ENCODE measurements around the gene TNFSF13B.

GRCh38 chr13:108257248-108257647 lies 12.3 kb upstream of the TNFSF13B start:
- TF ChIP-seq CTCF (IDR thresholded peaks at IDR 0.05), result no peak
- TF ChIP-seq POLR2A (IDR thresholded peaks at IDR 0.05), result no peak

All from body of pancreas (tissue), 4 donors.